WERI-Rb-1 (cell line): ENCODE results near the gene NPB.

Experiments
- DNase-seq: peaks from one replicate; pipeline ENCODE4 v3.0.0-alpha.2; 2020
- H3K27ac ChIP-seq: fragments of 250-450 bp; sonication (Bioruptor Pico); 2 replicates; pipeline ENCODE4 v1.5.1; 2020; ENCODE audit warnings: mild to moderate bottlenecking, moderate library complexity
- H3K27me3 ChIP-seq: fragments of 250-450 bp; sonication (Bioruptor Pico); 2 replicates; pipeline ENCODE4 v1.5.1; 2021; ENCODE audit warnings: mild to moderate bottlenecking, low read depth, moderate library complexity; ENCODE audit not compliant: insufficient read depth, severe bottlenecking
- H3K36me3 ChIP-seq: fragments of 250-450 bp; sonication (Bioruptor Pico); 2 replicates; pipeline ENCODE4 v1.5.1; 2020; ENCODE audit warnings: mild to moderate bottlenecking, moderate library complexity
- H3K4me3 ChIP-seq: 2 replicates; pipeline ENCODE4 v1.5.1; 2011; ENCODE audit warnings: low read depth, mild to moderate bottlenecking, control low read depth, low read length
- H3K9me3 ChIP-seq: fragments of 250-450 bp; sonication (Bioruptor Pico); 2 replicates; pipeline ENCODE4 v1.5.1; 2021; ENCODE audit warnings: mild to moderate bottlenecking, moderate library complexity; ENCODE audit not compliant: severe bottlenecking
- TF ChIP-seq, protein P1 (sequence below): IDR thresholded peaks from 2 replicates; pipeline ENCODE4 v1.5.1; 2011; ENCODE audit warnings: low read depth, mild to moderate bottlenecking, control low read depth, inconsistent platforms, low read length

Gene NPB

DNA sequence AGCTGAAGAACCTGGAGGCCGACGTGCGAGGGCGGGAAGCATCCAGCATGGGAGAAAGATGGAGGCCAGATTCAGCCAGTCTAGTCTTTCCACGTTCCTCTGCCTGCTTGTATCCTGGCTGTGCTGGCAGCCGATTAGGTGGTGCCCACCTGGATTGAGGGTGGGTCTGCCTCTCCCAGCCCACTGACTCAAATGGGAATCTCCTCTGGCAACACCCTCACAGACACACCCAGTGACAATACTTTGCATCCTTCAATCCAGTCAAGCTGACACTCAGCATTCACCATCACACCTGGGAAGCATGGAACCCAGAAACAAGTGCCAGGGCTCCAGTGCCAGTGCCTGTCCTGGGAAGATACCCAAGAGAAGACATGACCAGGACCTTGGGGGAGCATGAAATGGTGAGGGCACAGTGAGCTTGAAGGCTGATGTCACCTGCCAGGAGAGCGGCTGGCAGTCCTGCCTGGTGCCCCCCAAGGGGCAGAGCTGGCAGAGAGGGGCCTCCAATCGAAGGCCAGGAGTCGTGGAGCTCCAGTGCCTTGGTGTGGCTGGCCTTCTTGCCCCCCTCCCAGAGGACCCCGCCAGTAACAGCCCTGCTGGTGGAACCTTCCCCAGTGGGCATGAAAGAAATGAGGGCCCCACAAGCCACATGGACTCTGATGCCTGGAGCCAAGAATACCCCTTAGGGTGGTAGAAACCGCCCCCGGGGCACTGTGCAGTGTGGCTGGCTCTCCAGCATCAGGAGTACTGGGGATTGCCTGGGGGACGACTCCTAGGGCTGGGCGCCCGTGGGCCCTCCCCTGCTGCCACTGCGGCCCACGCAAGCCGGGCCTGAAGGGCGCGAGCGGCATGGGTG is 643 bp upstream of the NPB start:
- Histone ChIP-seq H3K27me3 (no peaks in the 10 kb centered on the region), H3K4me3 (no peak overlapping the region), H3K9me3 (no peaks in the 10 kb centered on the region), H3K36me3 (peaks cover 71% of the 10 kb centered on the region), H3K27ac (no peak overlapping the region)
- no peak for DNase-seq
- TF ChIP-seq, protein P1, sequence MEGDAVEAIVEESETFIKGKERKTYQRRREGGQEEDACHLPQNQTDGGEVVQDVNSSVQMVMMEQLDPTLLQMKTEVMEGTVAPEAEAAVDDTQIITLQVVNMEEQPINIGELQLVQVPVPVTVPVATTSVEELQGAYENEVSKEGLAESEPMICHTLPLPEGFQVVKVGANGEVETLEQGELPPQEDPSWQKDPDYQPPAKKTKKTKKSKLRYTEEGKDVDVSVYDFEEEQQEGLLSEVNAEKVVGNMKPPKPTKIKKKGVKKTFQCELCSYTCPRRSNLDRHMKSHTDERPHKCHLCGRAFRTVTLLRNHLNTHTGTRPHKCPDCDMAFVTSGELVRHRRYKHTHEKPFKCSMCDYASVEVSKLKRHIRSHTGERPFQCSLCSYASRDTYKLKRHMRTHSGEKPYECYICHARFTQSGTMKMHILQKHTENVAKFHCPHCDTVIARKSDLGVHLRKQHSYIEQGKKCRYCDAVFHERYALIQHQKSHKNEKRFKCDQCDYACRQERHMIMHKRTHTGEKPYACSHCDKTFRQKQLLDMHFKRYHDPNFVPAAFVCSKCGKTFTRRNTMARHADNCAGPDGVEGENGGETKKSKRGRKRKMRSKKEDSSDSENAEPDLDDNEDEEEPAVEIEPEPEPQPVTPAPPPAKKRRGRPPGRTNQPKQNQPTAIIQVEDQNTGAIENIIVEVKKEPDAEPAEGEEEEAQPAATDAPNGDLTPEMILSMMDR = no peak

DNA sequence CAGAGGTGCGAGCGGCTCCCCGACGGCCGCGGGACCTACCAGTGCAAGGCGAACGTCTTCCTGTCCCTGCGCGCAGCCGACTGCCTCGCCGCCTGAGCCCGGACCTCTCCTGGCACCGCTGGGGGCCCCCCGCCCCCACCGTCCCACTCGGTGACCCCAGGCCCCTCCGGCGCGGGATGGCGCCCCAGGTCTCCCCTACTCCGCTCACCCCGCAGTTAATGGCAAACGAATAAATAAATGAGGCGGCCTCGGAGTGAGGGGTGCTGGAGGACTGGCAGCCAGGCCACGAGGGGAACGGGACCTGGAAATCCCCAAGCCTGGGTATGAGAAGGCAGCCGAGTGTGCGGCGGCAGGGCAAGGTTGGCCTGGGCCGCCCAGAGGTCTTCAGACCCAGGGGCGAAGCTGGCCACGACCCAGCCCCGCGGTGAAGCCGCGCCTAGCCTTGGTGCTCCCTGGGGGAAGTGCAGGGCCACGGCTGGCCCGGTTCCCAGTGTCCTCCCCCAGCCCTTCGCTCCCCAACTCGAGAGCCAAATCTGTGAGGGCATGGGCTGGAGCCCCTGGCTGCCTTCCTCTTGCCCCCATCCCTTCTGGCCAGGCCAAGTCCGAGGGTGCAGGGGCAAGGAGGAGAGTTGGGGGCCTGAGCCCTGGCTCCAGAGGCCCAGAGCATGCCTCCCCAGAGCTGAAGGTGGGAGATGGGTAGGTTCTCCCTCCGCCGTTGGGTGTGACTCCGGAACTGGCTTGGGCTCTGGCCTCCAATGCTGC is 796 bp downstream of the NPB start:
- H3K27me3 ChIP-seq = no peaks in the 10 kb centered on the region
- TF ChIP-seq, protein P1 = no peak
- no peak overlapping the region for H3K4me3 ChIP-seq
- DNase-seq = no peak
- no peak overlapping the region for H3K27ac ChIP-seq
- no peaks in the 10 kb centered on the region for H3K9me3 ChIP-seq
- H3K36me3 ChIP-seq = peaks cover 66% of the 10 kb centered on the region

DNA sequence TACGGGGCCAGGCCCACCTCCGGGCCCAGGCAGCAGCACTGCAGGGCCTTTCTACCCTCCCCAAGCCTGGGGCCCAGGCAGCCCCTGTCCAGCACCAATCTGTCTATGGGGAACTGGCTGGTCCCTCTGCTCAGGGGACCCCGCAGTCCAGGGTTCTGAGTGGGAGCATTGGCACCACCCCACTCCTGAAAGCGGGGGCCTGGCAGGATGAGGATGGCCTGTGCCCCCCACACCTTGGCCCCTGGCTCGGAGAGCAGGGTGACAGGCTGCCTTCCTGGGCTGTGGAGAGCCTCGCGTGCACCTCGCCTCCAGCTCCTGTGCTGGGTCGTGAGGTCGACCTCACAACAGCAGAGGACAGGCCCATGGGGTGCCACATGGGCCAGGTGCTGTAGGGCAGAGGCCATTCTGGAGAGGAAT is 1.4 kb downstream of the NPB start:
- H3K36me3 ChIP-seq = peaks cover 66% of the 10 kb centered on the region

DNA sequence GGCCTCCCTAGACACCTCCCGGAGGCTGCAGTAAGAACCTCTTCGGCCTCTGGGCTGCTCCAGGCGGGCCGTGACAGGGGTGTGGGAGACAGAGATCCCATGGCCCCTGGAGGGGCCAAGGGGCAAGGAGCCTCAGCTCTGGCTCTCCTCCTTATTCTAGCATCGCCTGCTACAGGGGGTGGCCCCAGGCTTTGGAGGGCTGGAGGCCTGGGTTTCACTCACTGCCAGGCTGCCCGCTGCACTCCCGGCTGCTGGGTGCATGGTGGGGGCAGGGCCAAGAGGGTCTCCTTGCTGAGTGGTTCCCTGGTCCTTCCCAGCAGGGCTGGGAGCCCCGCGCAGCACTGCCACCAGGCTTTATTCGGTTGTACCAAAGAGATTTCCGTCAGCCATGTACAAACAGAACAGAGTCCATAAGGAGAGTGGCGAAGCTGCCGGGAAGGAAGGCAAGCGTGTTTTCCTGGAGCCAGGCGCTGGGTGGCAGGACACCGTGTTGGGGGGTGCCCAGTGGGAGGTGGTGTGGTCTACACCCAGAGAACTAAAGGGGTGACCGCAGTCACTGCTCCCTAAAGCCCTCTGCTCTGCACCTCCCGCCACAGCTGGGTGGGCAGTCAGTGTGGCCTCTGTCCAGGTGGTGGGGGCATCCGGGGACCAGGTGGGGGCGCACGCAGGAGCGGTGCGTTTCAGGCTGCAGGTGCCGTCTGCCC is 2.0 kb downstream of the NPB start:
- TF ChIP-seq, protein P1 = no peak
- no peak overlapping the region for H3K27ac ChIP-seq
- DNase-seq = no peak
- peaks cover 66% of the 10 kb centered on the region for H3K36me3 ChIP-seq
- no peaks in the 10 kb centered on the region for H3K9me3 ChIP-seq
- no peaks in the 10 kb centered on the region for H3K27me3 ChIP-seq
- no peak overlapping the region for H3K4me3 ChIP-seq

More for the DNA sequence above, 1.4 kb downstream of the NPB start:
- Histone ChIP-seq H3K27ac (no peak overlapping the region), H3K27me3 (no peaks in the 10 kb centered on the region), H3K4me3 (no peak overlapping the region), H3K9me3 (no peaks in the 10 kb centered on the region)
- TF ChIP-seq, protein P1 = no peak
- no peak for DNase-seq

DNA sequence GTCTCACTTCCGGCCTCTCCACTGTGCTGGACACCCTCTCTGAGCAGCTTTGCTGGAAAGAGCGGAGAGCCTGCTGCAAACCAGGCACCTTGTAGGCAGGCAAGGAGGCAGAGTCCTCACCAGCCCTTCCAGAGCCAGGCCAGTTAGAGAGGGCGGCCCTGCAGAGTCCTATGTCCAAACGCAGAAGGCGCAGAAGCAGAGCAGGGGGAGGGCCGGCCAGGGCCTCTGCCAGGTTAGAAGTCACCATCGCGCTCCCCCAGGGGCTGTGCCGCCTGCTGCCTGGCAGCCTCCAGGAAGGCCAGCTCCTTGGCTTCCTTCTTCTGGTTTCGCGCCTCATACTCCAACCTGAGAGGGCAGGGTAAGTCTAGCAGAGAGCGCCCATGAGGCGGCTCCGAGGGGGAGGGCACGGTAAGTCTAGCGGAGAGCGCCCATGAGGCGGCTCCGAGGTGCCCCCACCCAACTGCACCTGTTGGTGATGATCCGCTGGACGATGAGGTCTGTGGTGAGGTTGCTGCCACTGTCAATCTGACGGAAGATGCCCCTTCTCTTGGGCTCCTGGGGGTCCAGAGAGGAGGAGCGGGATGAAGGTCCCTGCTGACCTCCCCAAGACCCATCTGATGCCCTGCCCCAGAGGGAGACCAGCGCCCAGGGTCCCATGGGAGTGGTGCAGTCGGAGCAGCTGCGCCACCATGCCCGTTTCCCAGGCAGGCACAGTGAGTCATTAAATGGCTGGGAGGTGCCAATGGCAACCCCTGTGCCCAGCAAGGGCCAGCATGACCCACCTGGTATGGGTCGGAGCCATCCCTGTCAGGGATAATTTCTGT is 2.8 kb downstream of the NPB start:
- no peak overlapping the region for H3K27ac ChIP-seq
- TF ChIP-seq, protein P1 = no peak

More for the DNA sequence above, 2.8 kb downstream of the NPB start:
- no peaks in the 10 kb centered on the region for H3K9me3 ChIP-seq
- H3K4me3 ChIP-seq = no peak overlapping the region
- DNase-seq = no peak
- no peaks in the 10 kb centered on the region for H3K27me3 ChIP-seq
- peaks cover 61% of the 10 kb centered on the region for H3K36me3 ChIP-seq
